Heart right ventricle (tissue), 16 donors: ENCODE measurements around the gene PIGN. TPM values are rescaled to one million over a fixed set of nuclear protein-coding genes. Genes with fewer than 3 reads are reported as not detected.

Experiments used
- ATAC-seq, 8 donors: fragments of 200-7000 bp; cut with Tn5 transposase; one replicate each; pipeline ENCODE4 v1.9.1; 2020; ENCODE audit warnings: mild to moderate bottlenecking in 8 of 8, moderate library complexity in 8 of 8, moderate number of reproducible peaks in 1 of 8
- DNase-seq, 2 donors: peaks; one replicate each; pipeline ENCODE4 v3.0.0-alpha.2; 2020
- H3K27ac ChIP-seq, 10 donors: fragments of 200-600 bp; sonication (generic) in 2 of 10; one replicate each; pipeline versions ENCODE4 v1.5.0 to v1.8.0; 2020 to 2022; ENCODE audit warnings: mild to moderate bottlenecking in 3 of 10
- H3K27me3 ChIP-seq, 7 donors: fragments of 200-600 bp; one replicate each; pipeline ENCODE4 v1.8.0; 2021 to 2022; ENCODE audit warnings: mild to moderate bottlenecking in 2 of 7
- H3K36me3 ChIP-seq, 9 donors: fragments of 200-600 bp; sonication (generic) in 1 of 9; one replicate each; pipeline versions ENCODE4 v1.5.0 to v1.8.0; 2020 to 2022; ENCODE audit warnings: mild to moderate bottlenecking in 2 of 9
- H3K4me1 ChIP-seq, 9 donors: fragments of 200-600 bp; sonication (generic) in 1 of 9; one replicate each; pipeline versions ENCODE4 v1.5.0 to v1.8.0; 2020 to 2022; ENCODE audit warnings: mild to moderate bottlenecking in 4 of 9
- H3K4me3 ChIP-seq, 10 donors: fragments of 200-600 bp; sonication (generic) in 2 of 10; one replicate each; pipeline versions ENCODE4 v1.5.0 to v1.8.0; 2020 to 2022; ENCODE audit warnings: mild to moderate bottlenecking in 7 of 10, moderate library complexity in 2 of 10
- H3K9me3 ChIP-seq, 11 donors: fragments of 200-600 bp in 10 of 11; sonication (generic) in 2 of 11; one replicate each; pipeline versions ENCODE4 v1.5.0 to v1.8.0; 2013 to 2022; ENCODE audit warnings: mild to moderate bottlenecking in 2 of 11, control low read depth in 1 of 11, moderate library complexity in 1 of 11
- CTCF ChIP-seq, 9 donors: fragments of 200-600 bp; sonication (generic) in 2 of 9; IDR thresholded peaks; one replicate each; pipeline versions ENCODE4 v1.5.0 to v1.8.0; 2021 to 2022; ENCODE audit warnings: antibody characterized with exemption in 9 of 9, mild to moderate bottlenecking in 5 of 9, moderate library complexity in 1 of 9
- WGBS, 2 donors: extraction: QIAGEN DNeasy Blood & Tissue Kit; methylation state at CpG; one replicate each; pipeline ENCODE4 v1.1.7; 2013; ENCODE audit warnings: inconsistent platforms in 1 of 2; 5-methylcytosine and 5-hydroxymethylcytosine counted together
- intact Hi-C, 10 donors: fragments of 100-400 bp; cut with DNase I; formaldehyde crosslinking; loops; one replicate each; pipeline versions ENCODE4 v1.11.1 to v1.14.2; 2022
- polyA plus RNA-seq, 2 donors: library from polyadenylated mRNA; stranded (reverse); fragments of 200-250 nt; gene quantifications; one replicate each; pipeline ENCODE4 v1.2.3, GENCODE V29; 2013
- total RNA-seq, 10 donors: library from RNA; stranded (reverse); fragmentation: NEBNext Ultra II Directional in 3 of 10; extraction: Animal tissue kit (Norgen Biotek cat#: 25700) in 3 of 10; gene quantifications; one replicate each; pipeline versions ENCODE4 v1.2.1 to v1.2.4, GENCODE V29; 2021 to 2023
- donor health status: Arrhythmogenic right ventricular cardiomyopathy.
- donor health status: ischemic (EF 13 %, LVEDD 7.1; RV severe dilation, severe dysfunction).
- donor health status: healthy with polysubstance abuse.
- donor health status: DM: no; HTN: yes; CAD: no.
- donor health status: DM: no; HTN: no; CAD: no.
- donor health status: ischemic (EF 25% LVEDD 6.9; RV normal size, moderate dysfunction).
- donor health status: ischemic (EF 25% LVEDD 5.7; RV mildly dilated, moderate dysfunction).
- donor health status: healthy.
- donor health status: DM: yes; HTN: yes; CAD: no.
- donor health status: Ischemic cardiomyopathy.
- donor health status: ischemic (EF 35%, LVEDD 5.7; RV mildly dilated, moderate dysfunction).
- donor health status: nonischemic (EF 11% LVEDD 7.7; RV severe dilation, severe dysfunction).
- donor health status: DM: yes; HTN: yes; CAD: no.
- donor health status: PGD.
- donor health status: ischemic (EF 29% LVEDD 5.4; RV normal size, mild dysfunction).
- donor health status: nonischemic (EF 23%, LVEDD 6.1; RV moderate dilation, normal function).

PIGN gene
- total and polyA plus RNA-seq, 12 donors: 4.4 to 31.6 (median 19.7) TPM

- peaks cover 0 to 28% (median 0%) of the 10 kb centered on the region in 9 donors for H3K36me3 ChIP-seq
- no peaks in the 10 kb centered on the region for H3K27me3 ChIP-seq
- H3K4me1 ChIP-seq: no peaks in the 10 kb centered on the region
- no peak for ATAC-seq
- intact Hi-C loops: no loop called here
- TF ChIP-seq CTCF (IDR thresholded peaks at IDR 0.05): no peak
- no peak for DNase-seq
- WGBS, 2 donors: 96 to 100% methylated on average over 2 of the region's 2 CpGs
- no peak overlapping the region for H3K4me3 ChIP-seq
- no peak overlapping the region for H3K27ac ChIP-seq
- H3K9me3 ChIP-seq: no peaks in the 10 kb centered on the region
Measured at GRCh38 chr18:62054929-62055498, 131.8 kb downstream of the PIGN start.

- DNase-seq: no peak
- 93 to 98% methylated on average over 1 of the region's 1 CpG for WGBS, 2 donors
- Histone ChIP-seq H3K9me3 (peaks cover 0 to 14% (median 5%) of the 10 kb centered on the region in 11 donors), H3K4me3 (no peak overlapping the region), H3K27ac (no peak overlapping the region), H3K4me1 (no peaks in the 10 kb centered on the region), H3K36me3 (peaks cover 0 to 12% (median 0%) of the 10 kb centered on the region in 9 donors), H3K27me3 (no peaks in the 10 kb centered on the region)
- ATAC-seq: no peak
- intact Hi-C loops: no loop called here
- no peak for TF ChIP-seq CTCF (IDR thresholded peaks at IDR 0.05)
Measured at GRCh38 chr18:62048279-62048678, 138.6 kb downstream of the PIGN start.

DNA sequence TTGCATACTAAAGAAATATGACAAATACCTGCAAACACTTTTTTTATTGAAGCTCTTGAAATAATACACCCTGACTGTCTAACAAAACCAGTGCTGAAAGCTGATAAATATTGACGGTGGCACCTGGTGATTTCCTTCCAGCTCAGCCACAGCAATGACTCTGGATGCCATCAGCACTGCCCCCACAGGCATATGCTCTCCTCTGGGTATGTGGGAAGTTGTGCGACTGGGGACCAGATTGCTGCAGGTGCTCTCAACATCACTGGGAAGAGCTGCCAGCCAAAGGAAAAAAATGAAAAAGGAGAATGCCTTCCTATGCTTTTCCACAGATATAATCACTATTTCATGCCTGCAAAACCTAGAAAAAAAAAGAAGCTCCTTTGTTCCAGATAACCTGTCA lies 141.5 kb downstream of the PIGN start:
- H3K4me1 ChIP-seq: no peaks in the 10 kb centered on the region

DNA sequence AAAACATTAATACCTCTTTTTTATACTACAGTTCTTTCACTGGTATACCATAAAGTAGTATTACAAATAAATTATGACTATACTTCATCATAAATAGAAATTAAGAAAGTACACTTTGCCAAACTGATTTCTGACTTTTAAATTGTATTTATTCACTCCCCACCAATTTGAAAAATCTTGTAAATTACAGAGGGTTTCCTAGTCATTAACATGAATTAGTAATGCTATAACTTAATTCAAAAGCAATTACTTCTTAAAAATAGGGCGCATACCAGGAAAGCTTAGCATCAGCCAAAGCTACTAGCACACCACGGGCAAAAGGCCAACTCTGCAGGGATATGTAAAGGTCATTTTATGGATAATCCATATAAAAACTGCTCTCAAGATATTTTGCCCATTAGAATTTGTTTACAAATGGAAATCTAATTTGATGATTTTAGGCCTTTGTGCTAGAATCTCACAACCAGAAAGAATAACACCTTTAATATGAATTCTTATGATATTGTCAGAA lies 142.3 kb downstream of the PIGN start:
- Histone ChIP-seq H3K9me3 (peaks cover 0 to 14% (median 5%) of the 10 kb centered on the region in 11 donors), H3K27ac (no peak overlapping the region), H3K4me1 (no peaks in the 10 kb centered on the region), H3K36me3 (peaks cover 0 to 12% (median 0%) of the 10 kb centered on the region in 9 donors), H3K27me3 (no peaks in the 10 kb centered on the region), H3K4me3 (no peak overlapping the region)
- no peak for DNase-seq
- 60 to 65% methylated on average over 2 of the region's 2 CpGs for WGBS, 2 donors
- ATAC-seq: no peak
- TF ChIP-seq CTCF (IDR thresholded peaks at IDR 0.05): no peak
- intact Hi-C loops: no loop called here

More for the DNA sequence above, 141.5 kb downstream of the PIGN start:
- Histone ChIP-seq H3K27me3 (no peaks in the 10 kb centered on the region), H3K27ac (no peak overlapping the region), H3K36me3 (peaks cover 0 to 12% (median 0%) of the 10 kb centered on the region in 9 donors), H3K9me3 (peaks cover 0 to 14% (median 5%) of the 10 kb centered on the region in 11 donors), H3K4me3 (no peak overlapping the region)
- ATAC-seq (no peak), DNase-seq (no peak)
- no peak for TF ChIP-seq CTCF (IDR thresholded peaks at IDR 0.05)
- 68 to 76% methylated on average over 2 of the region's 2 CpGs for WGBS, 2 donors
- intact Hi-C loops: no loop called here
